B cell (primary cell): Measurements from ENCODE around the gene IRF2BPL.

Experiments used
- CTCF ChIP-seq: fragments of 200-600 bp; IDR thresholded peaks from one replicate; pipeline ENCODE4 v1.8.0; 2022; ENCODE audit warnings: antibody characterized with exemption, mild to moderate bottlenecking
- EZH2 ChIP-seq: IDR thresholded peaks from 2 replicates; pipeline ENCODE4 v1.6.1; 2012; ENCODE audit warnings: borderline replicate concordance, low read depth, mild to moderate bottlenecking, moderate library complexity, low read length; ENCODE audit not compliant: insufficient read depth, poor library complexity, severe bottlenecking

GRCh38 chr14:77059276-77059915, 30.9 kb upstream of the IRF2BPL start:
- no peak for TF ChIP-seq CTCF
- TF ChIP-seq EZH2, result no peak
